Left cardiac atrium (tissue), 4 donors: ENCODE measurements around the gene C2CD5. TPM values are rescaled to one million over a fixed set of nuclear protein-coding genes. Genes with fewer than 3 reads are reported as not detected.

Experiments
- ATAC-seq, 2 donors: fragments of 200-7000 bp; cut with Tn5 transposase; one replicate each; pipeline ENCODE4 v1.9.1; 2020; ENCODE audit warnings: mild to moderate bottlenecking in 2 of 2, moderate library complexity in 2 of 2
- DNase-seq: peaks from one replicate; pipeline ENCODE4 v3.0.0-alpha.2; 2020
- intact Hi-C, 2 donors: fragments of 100-400 bp; cut with DNase I; formaldehyde crosslinking; loops; one replicate each; pipeline versions ENCODE4 v1.14.1 to v1.15.1; 2022 to 2023
- total RNA-seq, 2 donors: library from RNA; stranded (reverse); fragmentation: NEBNext Ultra II Directional; extraction: Animal tissue kit (Norgen Biotek cat#: 25700); gene quantifications; one replicate each; pipeline ENCODE4 v1.2.1, GENCODE V29; 2021
- donor health status: DM: no; HTN: yes; CAD: no.
- donor health status: DM: no; HTN: yes; CAD: no; lungs with severe emphysema.
- donor health status: DM: yes; HTN: yes; CAD: no.
- donor health status: Dilated cardiomyopathy.

Gene C2CD5
- total RNA-seq, 2 donors from 2014 or later = 18.4 to 22.8 TPM

- ATAC-seq = peak; percentile 96 to 98
- intact Hi-C loops = loop anchor here in 1 of 2 donors (2.0 to 5.0 kb wide), 3 partner anchors 106 to 361 kb away; no protein-coding TSS in a partner anchor
- peak; percentile 50 for DNase-seq
Measured at GRCh38 chr12:22443379-22444316, 100.7 kb downstream of the C2CD5 start.

- intact Hi-C loops = no loop called here
- DNase-seq (no peak), ATAC-seq (peak in 1 of 2 donors; percentile 29)
Measured at GRCh38 chr12:22437031-22437806, 107.1 kb downstream of the C2CD5 start.

GRCh38 chr12:22435583-22435982 lies 108.8 kb downstream of the C2CD5 start:
- ATAC-seq = no peak
- no peak for DNase-seq
- intact Hi-C loops = no loop called here

- intact Hi-C loops = no loop called here
- no peak for DNase-seq
- no peak for ATAC-seq
Measured at GRCh38 chr12:22431693-22432251, 112.6 kb downstream of the C2CD5 start.

GRCh38 chr12:22416801-22417200 lies 127.5 kb downstream of the C2CD5 start:
- intact Hi-C loops = no loop called here
- ATAC-seq = no peak
- DNase-seq = no peak

GRCh38 chr12:22415342-22416309 lies 128.7 kb downstream of the C2CD5 start:
- DNase-seq (no peak), ATAC-seq (peak; percentile 86 to 90)
- intact Hi-C loops = no loop called here

GRCh38 chr12:22414742-22415141 lies 129.6 kb downstream of the C2CD5 start:
- no peak for ATAC-seq
- no peak for DNase-seq
- intact Hi-C loops = no loop called here

GRCh38 chr12:22413592-22413991 lies 130.8 kb downstream of the C2CD5 start:
- DNase-seq = no peak
- intact Hi-C loops = no loop called here
- peak in 1 of 2 donors; percentile 65 for ATAC-seq

GRCh38 chr12:22412581-22412980 lies 131.8 kb downstream of the C2CD5 start:
- ATAC-seq = no peak
- no peak for DNase-seq
- intact Hi-C loops = no loop called here

GRCh38 chr12:22410486-22410885 lies 133.9 kb downstream of the C2CD5 start:
- DNase-seq = no peak
- intact Hi-C loops = no loop called here
- no peak for ATAC-seq

- DNase-seq (no peak), ATAC-seq (peak; percentile 68 to 82)
- intact Hi-C loops = no loop called here
Measured at GRCh38 chr12:22409377-22410164, 134.8 kb downstream of the C2CD5 start.

GRCh38 chr12:22408610-22409376 lies 135.5 kb downstream of the C2CD5 start:
- ATAC-seq (peak; percentile 53 to 66), DNase-seq (no peak)
- intact Hi-C loops = no loop called here

- ATAC-seq (no peak), DNase-seq (no peak)
- intact Hi-C loops = no loop called here
Measured at GRCh38 chr12:22407397-22407796, 136.9 kb downstream of the C2CD5 start.

- DNase-seq = no peak
- no peak for ATAC-seq
- intact Hi-C loops = no loop called here
Measured at GRCh38 chr12:22406627-22407026, 137.7 kb downstream of the C2CD5 start.

- no peak for DNase-seq
- intact Hi-C loops = no loop called here
Measured at GRCh38 chr12:22399464-22400180, 144.7 kb downstream of the C2CD5 start.

More at GRCh38 chr12:22399464-22400180, 144.7 kb downstream of the C2CD5 start:
- no peak for ATAC-seq
